ENCODE results near the gene CADM1.

DNA sequence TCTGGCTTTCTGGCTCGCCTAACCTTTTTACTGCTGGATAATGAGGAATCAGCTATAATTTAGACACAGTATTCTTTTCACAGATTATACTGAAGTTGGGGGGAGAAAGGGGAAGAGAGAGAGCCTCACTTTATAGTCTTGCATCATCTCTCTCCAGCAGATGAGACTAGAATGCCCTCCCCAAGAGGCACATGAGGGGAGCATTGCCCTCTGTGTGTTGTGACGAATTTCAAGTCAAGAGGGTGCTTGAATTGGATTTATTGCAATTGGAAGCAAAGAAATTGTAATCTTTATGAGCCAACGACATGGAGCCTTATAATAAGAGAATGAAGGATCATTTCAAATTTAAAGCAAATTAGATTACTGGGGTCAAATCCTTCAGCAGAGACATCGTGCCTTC is 17.6 kb upstream of the CADM1 start:
- TF ChIP-seq, protein P1, sequence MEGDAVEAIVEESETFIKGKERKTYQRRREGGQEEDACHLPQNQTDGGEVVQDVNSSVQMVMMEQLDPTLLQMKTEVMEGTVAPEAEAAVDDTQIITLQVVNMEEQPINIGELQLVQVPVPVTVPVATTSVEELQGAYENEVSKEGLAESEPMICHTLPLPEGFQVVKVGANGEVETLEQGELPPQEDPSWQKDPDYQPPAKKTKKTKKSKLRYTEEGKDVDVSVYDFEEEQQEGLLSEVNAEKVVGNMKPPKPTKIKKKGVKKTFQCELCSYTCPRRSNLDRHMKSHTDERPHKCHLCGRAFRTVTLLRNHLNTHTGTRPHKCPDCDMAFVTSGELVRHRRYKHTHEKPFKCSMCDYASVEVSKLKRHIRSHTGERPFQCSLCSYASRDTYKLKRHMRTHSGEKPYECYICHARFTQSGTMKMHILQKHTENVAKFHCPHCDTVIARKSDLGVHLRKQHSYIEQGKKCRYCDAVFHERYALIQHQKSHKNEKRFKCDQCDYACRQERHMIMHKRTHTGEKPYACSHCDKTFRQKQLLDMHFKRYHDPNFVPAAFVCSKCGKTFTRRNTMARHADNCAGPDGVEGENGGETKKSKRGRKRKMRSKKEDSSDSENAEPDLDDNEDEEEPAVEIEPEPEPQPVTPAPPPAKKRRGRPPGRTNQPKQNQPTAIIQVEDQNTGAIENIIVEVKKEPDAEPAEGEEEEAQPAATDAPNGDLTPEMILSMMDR (IDR thresholded peaks at IDR 0.05) = no peak
- no peak for TF ChIP-seq POLR2A (IDR thresholded peaks at IDR 0.05)
